Fibroblast of skin of right biceps (primary cell): ENCODE results near the gene SLC15A5.

Source experiments
- DNase-seq: peaks from one replicate; pipeline ENCODE4 v3.0.0-alpha.2; 2013

The SLC15A5 gene

DNA sequence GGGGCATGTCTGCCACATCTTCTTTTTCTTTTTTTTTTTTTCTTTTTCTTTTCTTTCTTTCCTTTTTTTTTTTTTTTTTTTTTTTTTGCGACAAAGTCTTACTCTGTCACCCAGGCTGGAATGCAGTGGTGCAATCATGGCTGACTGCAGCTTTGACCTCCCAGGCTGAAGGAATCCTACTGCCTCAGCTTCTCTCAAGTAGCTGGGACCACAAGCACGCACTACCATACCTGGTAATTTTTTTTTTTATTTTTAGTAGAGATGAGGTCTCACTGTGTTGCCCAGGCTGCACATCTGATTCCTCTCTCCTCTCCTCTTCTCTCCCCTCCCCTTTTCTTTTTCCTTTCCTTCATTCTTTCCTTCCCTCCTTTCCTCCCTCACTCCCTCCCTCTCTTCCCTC, 18.5 kb downstream of the SLC15A5 start:
- DNase-seq = no peak

- no peak for DNase-seq
These were observed 31.2 kb downstream of the SLC15A5 start for GRCh38 chr12:16246264-16246663.

DNA sequence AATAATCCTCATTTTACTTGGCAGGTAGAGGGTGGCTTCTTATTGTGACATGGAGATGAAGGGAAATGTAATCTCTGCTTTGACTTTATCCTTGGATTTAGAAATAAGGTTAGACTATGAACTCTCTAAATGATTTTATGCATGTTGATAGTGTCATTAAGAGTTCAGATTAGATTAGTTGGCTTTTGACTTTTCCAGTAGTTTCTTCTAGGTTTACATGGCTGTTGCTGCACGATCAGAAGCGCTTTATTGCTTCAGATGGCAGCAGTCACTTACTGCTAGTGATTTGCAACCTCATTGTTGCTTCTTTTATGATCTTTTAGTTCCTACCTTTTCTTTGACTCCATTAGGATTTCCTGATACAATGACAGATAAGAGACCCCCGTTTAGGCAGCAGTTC, 32.3 kb downstream of the SLC15A5 start:
- DNase-seq = no peak

GRCh38 chr12:16243487-16244412, 33.7 kb downstream of the SLC15A5 start:
- DNase-seq = no peak

DNA sequence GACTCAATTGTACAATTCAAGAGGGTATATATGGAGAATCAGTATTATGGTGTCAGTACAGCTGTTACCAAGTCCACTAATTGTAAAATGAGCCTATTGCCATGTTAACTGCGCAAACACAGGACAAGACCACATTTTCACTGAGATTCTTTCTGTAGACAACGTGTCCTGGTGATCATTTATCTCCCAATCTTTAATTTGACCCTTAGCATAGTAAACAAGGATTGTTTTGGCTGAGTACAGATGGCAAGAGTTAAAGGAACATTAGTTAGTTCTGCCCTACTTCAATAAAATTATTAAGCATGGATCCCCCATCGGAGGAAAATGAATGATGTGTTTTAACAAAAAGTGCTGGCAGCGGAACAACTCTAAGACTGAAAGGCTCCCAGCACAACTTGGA, 36.1 kb downstream of the SLC15A5 start:
- no peak for DNase-seq

DNA sequence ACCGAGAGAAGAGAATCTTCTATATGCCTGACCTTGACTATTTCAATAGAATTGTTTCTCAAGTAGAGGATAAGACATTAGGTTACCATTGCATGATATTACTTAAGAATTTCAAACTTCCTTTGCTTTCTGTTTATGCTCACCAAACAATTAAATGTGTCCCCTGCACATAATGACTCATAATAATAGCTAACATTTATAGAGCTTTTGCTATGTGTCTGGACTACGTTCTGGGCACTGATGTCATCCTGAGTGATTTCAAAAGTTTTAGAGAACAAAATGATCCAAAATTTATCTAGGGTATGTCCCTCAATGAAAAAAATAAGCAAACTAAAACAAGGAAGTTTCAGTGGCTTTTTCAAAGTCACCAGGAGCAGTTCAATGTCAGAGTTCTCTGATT, 38.8 kb downstream of the SLC15A5 start:
- no peak for DNase-seq

GRCh38 chr12:16229676-16230075, 47.8 kb downstream of the SLC15A5 start:
- DNase-seq = no peak

DNA sequence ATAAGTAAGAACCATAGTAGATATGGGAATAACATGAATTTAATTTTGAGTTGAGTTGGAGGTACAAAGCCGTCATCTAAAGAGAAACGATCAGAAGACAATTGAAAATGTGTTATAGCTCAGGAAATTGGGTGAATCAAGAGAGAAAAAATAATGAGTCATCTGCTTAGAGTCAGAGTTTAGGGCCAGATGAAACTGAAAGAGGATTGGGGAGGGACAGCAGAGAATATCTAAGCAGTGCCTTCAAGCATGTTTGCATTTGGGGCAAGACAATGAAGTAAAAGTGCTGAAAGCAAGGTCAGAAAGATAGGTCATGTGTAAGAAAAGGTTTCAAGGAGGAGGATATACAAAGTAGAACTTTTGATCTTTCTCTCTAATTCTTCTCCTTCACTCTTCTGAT, 49.4 kb downstream of the SLC15A5 start:
- no peak for DNase-seq

GRCh38 chr12:16225692-16226091, 51.8 kb downstream of the SLC15A5 start:
- DNase-seq = no peak

- no peak for DNase-seq
These were observed 53.3 kb downstream of the SLC15A5 start for GRCh38 chr12:16224196-16224595.

DNA sequence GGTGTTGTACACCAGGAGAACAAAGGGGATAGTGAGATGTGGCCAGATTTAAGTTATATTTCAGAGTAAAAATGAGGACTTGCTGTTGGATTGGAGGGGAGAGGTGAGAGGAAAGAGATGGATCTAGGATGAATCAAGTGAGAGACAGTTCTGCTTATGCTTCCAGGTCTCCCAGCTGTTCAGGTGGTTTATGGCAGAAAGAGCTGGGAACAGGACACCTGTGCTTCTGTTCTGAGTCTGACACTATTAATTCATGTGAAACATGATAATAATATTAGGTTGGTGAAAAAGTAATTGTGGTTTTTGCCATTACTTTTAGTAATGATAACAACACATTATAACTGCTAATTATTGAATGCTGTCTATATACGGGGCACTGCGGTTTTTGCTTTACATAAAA, 55.7 kb downstream of the SLC15A5 start:
- DNase-seq = no peak

DNA sequence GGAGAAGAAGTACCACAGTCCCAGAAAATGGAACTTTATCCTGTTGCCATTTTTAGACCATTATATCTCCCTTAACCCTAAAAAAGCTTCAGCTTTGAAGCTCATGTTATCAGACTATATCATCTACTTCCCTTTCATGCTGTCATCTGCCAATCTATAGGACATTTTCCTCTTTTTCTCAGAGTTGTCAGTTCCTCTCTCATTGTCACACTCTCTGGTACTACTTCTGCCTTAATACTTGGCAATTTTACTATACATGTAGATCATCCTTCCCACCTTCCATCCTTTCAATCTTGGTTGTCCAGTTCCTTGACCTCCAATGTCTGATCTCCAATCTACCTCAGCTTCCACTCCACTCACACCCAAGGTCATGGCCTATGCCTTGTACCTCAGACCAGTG, 57.4 kb downstream of the SLC15A5 start:
- DNase-seq = no peak

GRCh38 chr12:16218934-16219751, 58.3 kb downstream of the SLC15A5 start:
- DNase-seq = no peak

DNA sequence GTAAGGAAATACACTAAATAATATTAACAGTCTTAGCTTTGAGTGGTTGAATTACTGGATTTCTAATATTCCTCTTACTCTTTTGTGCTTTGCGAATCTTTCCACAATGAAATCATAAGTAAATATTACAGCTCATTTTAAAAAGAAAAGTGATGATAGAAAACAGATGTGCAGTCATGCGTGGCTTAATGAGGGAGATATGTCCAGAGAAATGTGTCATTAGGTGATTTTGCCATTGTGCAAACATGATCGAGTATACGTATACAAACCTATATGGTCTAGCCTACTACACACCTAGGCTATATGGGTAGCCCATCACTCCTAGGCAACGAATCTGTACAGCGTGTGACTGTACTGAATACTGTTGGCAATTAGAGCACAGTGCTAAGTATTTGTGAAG, 59.3 kb downstream of the SLC15A5 start:
- DNase-seq = no peak

- no peak for DNase-seq
These were observed 65.8 kb downstream of the SLC15A5 start for GRCh38 chr12:16211731-16212130.

- no peak for DNase-seq
These were observed 78.6 kb downstream of the SLC15A5 start for GRCh38 chr12:16198884-16199283.

GRCh38 chr12:16197600-16197999, 79.9 kb downstream of the SLC15A5 start:
- no peak for DNase-seq

GRCh38 chr12:16189849-16190248, 87.6 kb downstream of the SLC15A5 start:
- DNase-seq = peak; percentile 12

GRCh38 chr12:16187660-16188059, 89.8 kb downstream of the SLC15A5 start:
- no peak for DNase-seq

DNA sequence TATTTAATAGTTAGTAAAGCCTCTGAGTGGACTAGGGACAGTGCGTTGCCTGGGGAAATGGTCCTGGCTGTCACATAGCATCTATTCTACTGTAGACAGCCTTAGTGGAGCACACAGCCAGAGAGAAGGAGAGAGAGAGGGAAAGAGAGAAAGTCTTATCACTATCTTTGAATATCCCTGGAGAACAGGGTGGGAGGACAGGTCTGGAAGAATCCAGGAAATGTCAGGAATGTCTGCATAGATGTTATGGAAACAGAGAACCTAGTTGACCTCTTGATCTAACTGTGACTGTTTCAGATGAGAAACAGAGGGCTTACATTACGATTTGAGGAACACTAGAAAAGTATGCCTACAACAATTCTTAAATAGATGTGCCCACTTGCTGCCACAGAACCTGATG, 92.8 kb downstream of the SLC15A5 start:
- peak; percentile 5 for DNase-seq

- DNase-seq = no peak
These were observed 93.9 kb downstream of the SLC15A5 start for GRCh38 chr12:16183541-16183940.

GRCh38 chr12:16175840-16176239, 101.6 kb downstream of the SLC15A5 start:
- DNase-seq = no peak

- DNase-seq = no peak
These were observed 103.2 kb downstream of the SLC15A5 start for GRCh38 chr12:16174282-16174681.

DNA sequence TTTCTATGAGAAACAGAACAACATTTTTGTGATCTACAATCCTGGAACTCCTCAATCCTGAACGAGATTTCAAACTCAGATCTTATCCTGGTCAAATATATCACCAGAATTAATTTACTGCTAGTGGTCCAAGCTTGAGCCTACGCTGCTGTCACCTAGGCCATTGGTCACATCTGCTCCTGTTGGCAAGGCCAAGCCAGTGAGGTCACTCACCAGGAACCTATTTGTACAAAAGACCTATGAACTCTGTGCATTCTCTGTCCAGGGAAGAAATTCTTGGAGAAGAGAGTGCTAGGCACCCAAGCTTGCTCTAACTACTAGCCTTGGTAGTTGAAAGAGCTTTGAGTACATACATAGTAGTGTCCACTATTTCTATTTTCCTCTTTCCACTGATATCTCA, 106.1 kb downstream of the SLC15A5 start:
- DNase-seq = no peak
